NCI-H2171 treated with DMSO at 0.1 percent for 48 hours (cell line): Measurements from ENCODE around the gene AIMP2.
"Not testable (repeated sequence)": the region's sequence is repeated elsewhere in the genome, so short reads cannot be mapped to it uniquely, and the experiment has no call there.

ENCODE experiments used
- DNase-seq: peaks from one replicate; lab custom pipeline; 2025; lab: John Stamatoyannopoulos, UW

AIMP2 gene

GRCh38 chr7:6026011-6026819 lies 17.1 kb downstream of the AIMP2 start:
- DNase-seq, result no peak

GRCh38 chr7:6026820-6027311 lies 17.8 kb downstream of the AIMP2 start:
- DNase-seq, result no peak

- no peak for DNase-seq
Observed at GRCh38 chr7:6027806-6028365, 18.8 kb downstream of the AIMP2 start.

DNA sequence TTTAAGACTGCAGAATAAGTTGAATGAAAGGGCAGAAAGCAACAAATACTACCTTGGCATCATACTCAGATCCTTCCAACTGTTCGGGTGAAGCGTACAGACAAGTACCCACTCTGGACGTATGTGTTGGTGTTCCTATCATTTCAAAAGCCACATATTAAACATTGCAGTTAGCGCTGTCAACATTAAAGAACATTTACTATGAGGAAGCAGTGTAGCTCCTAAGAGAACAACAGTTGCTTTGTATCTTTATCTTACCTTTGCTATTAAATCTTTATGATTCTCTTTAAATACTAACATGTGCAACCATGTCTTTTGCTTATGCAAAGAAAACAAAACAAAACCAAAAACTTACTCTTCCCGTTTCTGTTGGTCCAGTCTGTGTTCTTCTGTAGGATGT lies 19.5 kb downstream of the AIMP2 start:
- no peak for DNase-seq

GRCh38 chr7:6030988-6031387 lies 21.9 kb downstream of the AIMP2 start, which contains the start of gene ANKRD61:
Gene ANKRD61 (plus strand): TSS chr7:6031376. CDS start chr7:6031376, 0 bp downstream.
- DNase-seq, result no peak

- no peak for DNase-seq
Observed at GRCh38 chr7:6031567-6031966, 22.5 kb downstream of the AIMP2 start.

DNA sequence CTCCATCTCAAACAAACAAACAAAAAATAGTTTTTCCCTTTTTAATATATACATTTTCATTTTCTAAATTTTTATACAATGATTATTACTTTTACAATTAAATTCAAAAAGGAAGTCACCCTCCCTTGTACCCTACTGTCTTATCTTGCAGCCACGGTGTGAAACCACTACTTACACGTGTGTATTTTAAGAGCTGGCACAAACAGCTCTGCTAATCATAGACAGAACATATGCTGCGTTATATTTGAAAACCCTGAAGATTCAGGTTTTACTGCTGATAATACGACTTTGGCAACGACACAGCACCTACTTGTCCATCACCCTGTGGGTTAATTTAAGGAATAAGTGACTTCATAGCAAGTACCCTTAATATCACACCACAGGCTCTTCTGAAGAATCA lies 23.1 kb downstream of the AIMP2 start:
- no peak for DNase-seq

DNA sequence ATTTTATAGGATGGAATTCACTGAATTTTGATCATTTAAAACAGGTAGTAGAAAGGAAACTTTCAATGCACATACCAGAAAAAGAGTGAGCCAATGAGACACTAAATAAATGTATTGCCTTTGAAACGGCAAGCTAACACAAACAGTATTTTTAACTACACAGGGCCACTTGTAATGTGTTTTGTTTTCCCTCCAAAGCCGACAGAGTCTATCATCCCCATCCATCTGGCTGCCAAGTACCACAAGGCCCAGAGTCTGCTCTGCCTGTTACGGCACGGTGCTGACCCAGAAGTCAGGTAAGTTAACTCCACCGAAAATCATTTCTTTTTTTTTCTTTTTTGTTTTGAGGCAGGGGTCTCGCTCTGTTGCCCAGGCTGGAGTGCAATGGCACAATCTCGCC lies 23.6 kb downstream of the AIMP2 start:
- DNase-seq, result no peak

DNA sequence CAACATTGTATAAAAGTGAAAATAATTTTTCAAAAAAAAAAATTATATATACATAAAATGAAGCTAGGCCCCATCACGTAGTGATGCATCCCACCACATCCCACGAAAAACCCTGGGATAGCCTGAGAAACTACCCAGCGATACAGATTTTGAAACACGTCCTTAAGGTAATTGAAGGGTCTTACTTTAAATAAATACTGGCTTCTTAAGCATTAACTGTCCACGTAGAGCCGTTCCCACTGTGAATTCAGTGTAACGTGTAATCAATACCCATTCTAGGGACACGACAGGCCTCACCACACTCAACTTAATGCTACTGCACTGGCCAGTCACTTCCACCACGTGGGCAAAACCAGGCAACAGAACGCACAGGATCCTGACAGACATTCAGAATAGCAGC lies 26.1 kb downstream of the AIMP2 start:
- DNase-seq, result no peak

- DNase-seq, result no peak
Observed at GRCh38 chr7:6035686-6036085, 26.6 kb downstream of the AIMP2 start.

GRCh38 chr7:6049780-6050179 lies 40.7 kb downstream of the AIMP2 start:
- no peak for DNase-seq

GRCh38 chr7:6051185-6051584 lies 42.1 kb downstream of the AIMP2 start:
- not testable (repeated sequence) for DNase-seq

DNA sequence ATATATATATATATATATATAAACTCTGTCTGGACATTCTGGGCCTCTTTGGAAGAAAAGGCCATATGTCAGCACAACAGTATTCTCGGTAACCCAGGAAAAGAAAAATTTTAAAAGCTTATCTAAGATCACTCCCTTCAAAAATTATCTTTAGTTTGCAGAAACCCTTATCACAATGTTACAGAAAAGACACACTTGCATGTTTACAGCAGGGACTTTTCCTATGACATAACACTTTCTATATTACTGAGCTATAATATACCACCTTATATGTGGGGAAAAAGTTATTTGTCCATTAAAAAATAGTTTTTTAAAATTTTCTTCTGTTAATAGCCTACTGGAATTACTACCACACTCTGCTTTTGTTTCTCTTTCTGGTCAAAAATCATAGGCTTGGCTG lies 47.5 kb downstream of the AIMP2 start:
- no peak for DNase-seq

DNA sequence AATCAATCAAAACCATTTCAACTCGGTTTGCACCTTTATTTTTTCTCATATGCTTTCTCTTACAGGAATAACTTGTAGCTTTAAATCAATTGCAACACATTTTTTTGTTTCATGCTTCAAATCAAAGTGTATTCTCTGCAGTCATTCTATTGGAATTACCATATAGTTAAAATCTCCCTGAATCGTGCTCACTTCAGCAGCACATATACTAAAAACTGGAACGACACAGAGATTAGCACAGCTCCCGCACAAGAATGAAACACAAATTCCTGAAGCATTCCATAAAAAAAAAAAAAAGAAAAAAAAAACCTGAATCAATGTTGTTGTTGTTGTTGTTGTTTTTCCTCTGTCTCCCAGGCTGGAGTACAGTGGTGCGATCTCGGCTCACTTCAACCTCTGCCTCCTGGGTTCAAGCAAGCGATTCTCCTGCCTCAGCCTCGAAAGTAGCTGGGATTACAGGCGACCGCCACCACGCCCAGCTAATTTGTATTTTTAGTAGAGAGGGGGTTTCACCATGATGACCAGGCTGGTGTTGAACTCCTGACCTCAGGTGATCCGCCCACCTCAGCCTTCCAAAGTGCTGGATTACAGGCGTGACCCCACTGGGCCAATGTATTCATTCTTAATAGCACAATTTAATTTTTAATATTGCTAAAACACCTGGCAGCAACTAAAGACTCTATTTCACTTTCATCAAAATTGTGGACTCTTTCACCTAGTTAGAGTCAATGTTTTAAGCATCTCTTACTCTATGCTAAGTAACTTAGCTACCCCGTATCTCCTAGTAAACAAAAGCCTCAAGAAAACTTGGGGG lies 48.5 kb downstream of the AIMP2 start:
- DNase-seq, result no peak

DNA sequence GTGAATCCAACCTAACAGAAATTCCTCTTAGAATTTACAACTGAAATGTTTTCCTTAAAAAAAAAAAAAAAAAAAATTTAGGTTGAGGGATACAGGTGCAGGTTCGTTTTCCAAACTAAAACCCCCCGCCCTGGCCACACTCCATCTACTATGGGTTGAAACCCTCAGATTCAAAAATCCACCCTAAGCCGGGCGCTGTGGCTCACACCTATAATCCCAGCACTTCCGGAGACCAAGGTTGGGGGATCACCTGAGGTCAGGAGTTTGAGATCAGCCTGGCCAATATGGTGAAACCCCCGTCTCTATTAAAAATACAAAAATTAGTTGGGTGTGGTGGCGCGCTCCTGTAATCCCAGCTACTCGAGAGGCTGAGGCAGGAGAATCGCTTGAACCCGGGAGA lies 50.9 kb downstream of the AIMP2 start:
- not testable (repeated sequence) for DNase-seq

GRCh38 chr7:6071406-6071805 lies 62.3 kb downstream of the AIMP2 start:
- no peak for DNase-seq
